ENCODE results near the gene RAD51B.

GRCh38 chr14:68367536-68367935 is 548.0 kb downstream of the RAD51B start:
- TF ChIP-seq, protein P1, sequence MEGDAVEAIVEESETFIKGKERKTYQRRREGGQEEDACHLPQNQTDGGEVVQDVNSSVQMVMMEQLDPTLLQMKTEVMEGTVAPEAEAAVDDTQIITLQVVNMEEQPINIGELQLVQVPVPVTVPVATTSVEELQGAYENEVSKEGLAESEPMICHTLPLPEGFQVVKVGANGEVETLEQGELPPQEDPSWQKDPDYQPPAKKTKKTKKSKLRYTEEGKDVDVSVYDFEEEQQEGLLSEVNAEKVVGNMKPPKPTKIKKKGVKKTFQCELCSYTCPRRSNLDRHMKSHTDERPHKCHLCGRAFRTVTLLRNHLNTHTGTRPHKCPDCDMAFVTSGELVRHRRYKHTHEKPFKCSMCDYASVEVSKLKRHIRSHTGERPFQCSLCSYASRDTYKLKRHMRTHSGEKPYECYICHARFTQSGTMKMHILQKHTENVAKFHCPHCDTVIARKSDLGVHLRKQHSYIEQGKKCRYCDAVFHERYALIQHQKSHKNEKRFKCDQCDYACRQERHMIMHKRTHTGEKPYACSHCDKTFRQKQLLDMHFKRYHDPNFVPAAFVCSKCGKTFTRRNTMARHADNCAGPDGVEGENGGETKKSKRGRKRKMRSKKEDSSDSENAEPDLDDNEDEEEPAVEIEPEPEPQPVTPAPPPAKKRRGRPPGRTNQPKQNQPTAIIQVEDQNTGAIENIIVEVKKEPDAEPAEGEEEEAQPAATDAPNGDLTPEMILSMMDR (conservative IDR thresholded peaks at IDR 0.05; ENCODE audit: low read depth, low read length), result no peak
- no peak for TF ChIP-seq EZH2 (IDR thresholded peaks at IDR 0.05; ENCODE audit: low read length, unreplicated experiment)

Measured in PC-3 (cell line).